ENCODE measurements around the gene GAB3. TPM values are rescaled to one million over a fixed set of nuclear protein-coding genes. Genes with fewer than 3 reads are reported as not detected.
"Not testable (repeated sequence)": the region's sequence is repeated elsewhere in the genome, so short reads cannot be mapped to it uniquely, and the experiment has no call there.

Gene GAB3
- total and polyA plus RNA-seq, 9 of the 15 experiments (the other 6 are each of a cell fraction or from before 2014, with no cell fraction given) = 16.1 to 31.4 (median 20.2) TPM

DNA sequence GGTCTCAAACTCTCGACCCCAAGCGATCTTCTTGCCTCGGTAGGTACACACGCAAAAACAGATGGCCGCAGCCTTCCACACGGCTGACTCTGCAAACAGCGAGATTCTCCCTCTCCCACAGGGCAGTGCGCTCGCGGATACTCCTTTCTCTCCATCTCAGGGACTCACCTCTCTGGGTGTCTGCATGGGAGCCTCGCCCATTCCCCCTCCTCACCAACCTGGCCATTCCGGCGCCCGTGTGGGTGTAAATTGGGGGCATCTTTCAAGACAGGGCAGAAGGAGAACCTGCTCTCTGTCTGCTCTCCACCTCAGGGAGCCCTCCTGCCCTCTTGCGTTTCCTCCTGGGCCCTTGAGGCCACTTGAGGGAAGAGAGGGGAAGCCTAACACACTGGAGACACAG lies 101.9 kb downstream of the GAB3 start:
- Histone ChIP-seq H3K27ac (ENCODE audit: extremely low read depth, low read depth, low read length) (no peak overlapping the region), H3K4me2 (ENCODE audit: insufficient read depth, low read length) (no peak overlapping the region), H4K20me1 (replicated peaks; ENCODE audit: control insufficient read depth, insufficient read depth, low read length) (no peaks in the 10 kb centered on the region), H3K36me3 (ENCODE audit: control insufficient read depth, insufficient read depth, low read length) (no peaks in the 10 kb centered on the region), H3K9me1 (ENCODE audit: control insufficient read depth, insufficient read depth, low read length) (peaks cover 3% of the 10 kb centered on the region), H3K79me2 (ENCODE audit: control insufficient read depth, insufficient read depth, low read length) (no peaks in the 10 kb centered on the region; the same call in 2 of the 3 replicates), H3K9me3 (replicated peaks; ENCODE audit: control insufficient read depth, insufficient read depth, low read depth, low read length) (no peaks in the 10 kb centered on the region), H2AFZ (ENCODE audit: low read depth, low read length) (no peak overlapping the region), H3K27me3 (ENCODE audit: control insufficient read depth in 2 of 2, insufficient read depth in 2 of 2, low read length in 2 of 2) (peaks cover 5 to 18% of the 10 kb centered on the region in 2 experiments; a peak in 3 of 5 replicates), H3K4me3 (no peak overlapping the region), H3K9ac (ENCODE audit: insufficient read depth in 1 of 2, low read depth in 2 of 2, low read length in 2 of 2) (no peak overlapping the region), H3K4me1 (replicated peaks in 1 of 2; ENCODE audit: control insufficient read depth in 2 of 2, insufficient read depth in 2 of 2, low read length in 2 of 2) (peaks cover 0 to 13% of the 10 kb centered on the region in 2 experiments; a peak in 2 of 5 replicates)
- POLR2A ChIA-PET = no interaction called here
- no peak for TF ChIP-seq KLF6 (CRISPR knock-in tag; IDR thresholded peaks at IDR 0.05; ENCODE audit: borderline replicate concordance)
- no peak for TF ChIP-seq YBX1 (IDR thresholded peaks at IDR 0.05)
- no peak for TF ChIP-seq ARNT (IDR thresholded peaks at IDR 0.05)
- no peak for TF ChIP-seq MAFF (IDR thresholded peaks at IDR 0.05; ENCODE audit: low read length)
- no peak for TF ChIP-seq ZSCAN29 (IDR thresholded peaks at IDR 0.05)
- TF ChIP-seq TEAD1 (CRISPR knock-in tag; IDR thresholded peaks at IDR 0.05) = no peak
- TF ChIP-seq ZNF12 (CRISPR knock-in tag; IDR thresholded peaks at IDR 0.05) = no peak
- TF ChIP-seq XRCC3 (IDR thresholded peaks at IDR 0.05) = no peak
- no peak for TF ChIP-seq SLC30A9 (CRISPR knock-in tag; IDR thresholded peaks at IDR 0.05)
- intact Hi-C loops (cut with micrococcal nuclease) (no loop called here), in situ Hi-C loops (cut with MboI) (no loop called here)
- DNase-seq (ENCODE audit: extremely low read depth in 1 of 4, low spot score in 3 of 4) (no peak), ATAC-seq (peak; percentile 32; the same call in 1 of the 3 replicates), FAIRE-seq (no peak)
- whole genome bisulfite sequencing (ENCODE audit: insufficient coverage, low coverage, missing lambda C conversion rate) = 32% methylated on average over 8 of the region's 15 CpGs
- BruUV-seq (replicated peaks) = no TSS peak
- CTCF ChIA-PET (ENCODE audit: low intra/inter-chr PET ratio) = no interaction called here

DNA sequence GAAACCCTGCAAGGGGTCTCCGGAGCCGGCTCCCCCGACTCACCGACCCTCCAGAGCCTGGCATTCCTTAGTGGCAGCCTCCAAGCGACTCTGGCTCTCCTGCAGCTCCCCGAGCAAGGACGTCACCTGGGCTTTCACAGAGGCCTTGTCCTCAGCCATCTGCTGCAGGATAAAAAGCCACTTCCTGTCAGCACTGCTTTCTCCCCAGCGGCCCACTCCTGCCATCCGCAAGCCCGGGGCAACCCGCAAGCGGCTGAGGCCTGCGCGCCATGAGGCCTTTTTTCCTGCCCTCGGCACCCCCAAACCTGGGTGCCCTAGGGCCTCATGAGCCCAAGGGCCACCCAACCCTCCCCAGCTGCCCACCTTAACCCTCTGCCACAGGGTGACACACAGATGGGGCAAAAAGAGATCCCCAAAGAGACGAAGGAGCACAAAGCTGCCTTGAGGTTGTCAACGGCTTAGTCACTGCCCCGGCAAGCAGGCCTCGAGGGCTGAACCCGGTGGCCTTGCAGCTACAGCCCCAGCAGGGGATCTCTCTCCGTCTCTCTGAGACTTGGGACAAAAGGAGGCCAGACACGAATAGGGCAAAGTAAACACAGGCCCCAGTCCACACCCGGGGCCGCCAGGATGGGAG lies 105.0 kb downstream of the GAB3 start:
- H3K36me3 ChIP-seq (ENCODE audit: control insufficient read depth, insufficient read depth, low read length); POLR2A ChIA-PET: not testable (repeated sequence)
- no CpG with 5 or more reads among the region's 24 CpGs for WGBS (ENCODE audit: insufficient coverage, low coverage, missing lambda C conversion rate)

DNA sequence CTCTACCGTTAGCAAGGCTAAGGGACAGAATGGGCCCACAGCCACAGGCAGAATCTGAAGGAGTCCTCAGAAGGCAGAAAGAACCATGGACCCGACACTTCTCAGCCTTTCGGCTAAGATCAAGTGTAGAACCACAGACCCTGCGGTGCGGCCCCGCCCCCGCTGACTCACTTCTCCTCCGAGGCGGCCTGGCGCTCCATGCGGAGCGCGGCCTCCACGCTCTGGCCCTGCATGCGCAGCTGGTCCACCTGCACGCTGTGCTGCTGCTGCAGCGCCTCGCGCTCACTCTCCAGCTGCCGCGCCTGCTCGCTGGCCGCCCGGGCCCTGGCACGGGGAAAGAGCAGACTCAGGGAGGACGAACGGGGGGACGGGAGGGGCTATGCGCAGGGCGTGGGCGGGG lies 107.2 kb downstream of the GAB3 start:
- H3K4me1 ChIP-seq (replicated peaks in 1 of 2; ENCODE audit: control insufficient read depth in 2 of 2, insufficient read depth in 2 of 2, low read length in 2 of 2); CTCF ChIA-PET (ENCODE audit: low intra/inter-chr PET ratio); H3K79me2 ChIP-seq (ENCODE audit: control insufficient read depth, insufficient read depth, low read length); POLR2A ChIA-PET; intact Hi-C loops (cut with micrococcal nuclease); BruUV-seq (replicated peaks); H3K4me3 ChIP-seq; H3K27ac ChIP-seq (ENCODE audit: extremely low read depth, low read depth, low read length); H2AFZ ChIP-seq (ENCODE audit: low read depth, low read length); H3K27me3 ChIP-seq (ENCODE audit: control insufficient read depth in 2 of 2, insufficient read depth in 2 of 2, low read length in 2 of 2); H3K9me3 ChIP-seq (replicated peaks; ENCODE audit: control insufficient read depth, insufficient read depth, low read depth, low read length); H3K36me3 ChIP-seq (ENCODE audit: control insufficient read depth, insufficient read depth, low read length); H3K9ac ChIP-seq (ENCODE audit: insufficient read depth in 1 of 2, low read depth in 2 of 2, low read length in 2 of 2); DNase-seq (ENCODE audit: extremely low read depth in 1 of 4, low spot score in 3 of 4); H4K20me1 ChIP-seq (replicated peaks; ENCODE audit: control insufficient read depth, insufficient read depth, low read length); H3K9me1 ChIP-seq (ENCODE audit: control insufficient read depth, insufficient read depth, low read length); H3K4me2 ChIP-seq (ENCODE audit: insufficient read depth, low read length); in situ Hi-C loops (cut with MboI): not testable (repeated sequence)
- WGBS (ENCODE audit: insufficient coverage, low coverage, missing lambda C conversion rate) = no CpG with 5 or more reads among the region's 31 CpGs
- FAIRE-seq (peak; percentile 58), ATAC-seq (peak; percentile 87)

More for the DNA sequence above, 105.0 kb downstream of the GAB3 start:
- BruUV-seq (replicated peaks); H3K4me2 ChIP-seq (ENCODE audit: insufficient read depth, low read length); H2AFZ ChIP-seq (ENCODE audit: low read depth, low read length); H3K27ac ChIP-seq (ENCODE audit: extremely low read depth, low read depth, low read length); FAIRE-seq; H3K4me3 ChIP-seq; CTCF ChIA-PET (ENCODE audit: low intra/inter-chr PET ratio); DNase-seq (ENCODE audit: extremely low read depth in 1 of 4, low spot score in 3 of 4); H3K9ac ChIP-seq (ENCODE audit: insufficient read depth in 1 of 2, low read depth in 2 of 2, low read length in 2 of 2); H3K4me1 ChIP-seq (replicated peaks in 1 of 2; ENCODE audit: control insufficient read depth in 2 of 2, insufficient read depth in 2 of 2, low read length in 2 of 2); H3K9me3 ChIP-seq (replicated peaks; ENCODE audit: control insufficient read depth, insufficient read depth, low read depth, low read length); H3K79me2 ChIP-seq (ENCODE audit: control insufficient read depth, insufficient read depth, low read length); in situ Hi-C loops (cut with MboI); H4K20me1 ChIP-seq (replicated peaks; ENCODE audit: control insufficient read depth, insufficient read depth, low read length); intact Hi-C loops (cut with micrococcal nuclease); H3K9me1 ChIP-seq (ENCODE audit: control insufficient read depth, insufficient read depth, low read length); ATAC-seq: not testable (repeated sequence)
- peaks cover 5 to 14% of the 10 kb centered on the region in 2 experiments; a peak in 3 of 5 replicates for H3K27me3 ChIP-seq (ENCODE audit: control insufficient read depth in 2 of 2, insufficient read depth in 2 of 2, low read length in 2 of 2)

Measured in K562 (cell line).